HEK293 (cell line): ENCODE results near the gene DGKH.

ENCODE experiments used
- CTCF ChIA-PET: fragments of 350-600 bp; formaldehyde crosslinking; extraction: SDS; loops from one replicate; lab custom pipeline; 2021; ENCODE audit warnings: antibody characterized with exemption; lab: Yijun Ruan, JAX
- POLR2A ChIA-PET: fragments of 300-600 bp; formaldehyde crosslinking; extraction: SDS; loops from one replicate; lab custom pipeline; 2020; ENCODE audit warnings: antibody characterized with exemption, inconsistent platforms; lab: Yijun Ruan, JAX
- H3K27ac ChIP-seq: fragments of 200-500 bp; sonication (Bioruptor generic); 2 replicates; pipeline ENCODE4 v1.5.1; 2014; ENCODE audit warnings: low read depth, low read length, control low read depth, inconsistent platforms; ENCODE audit errors: extremely low read depth
- H3K36me3 ChIP-seq, 2 experiments: fragments of 200-500 bp in 1 of 2; sonication (Bioruptor generic) in 1 of 2; 1 replicate in 1 of 2; 2 replicates in 1 of 2; pipeline ENCODE4 v1.5.1; 2014 to 2017; ENCODE audit warnings: inconsistent platforms in 2 of 2, low read length in 2 of 2; ENCODE audit not compliant: control insufficient read depth in 2 of 2, insufficient read depth in 1 of 2
- H3K4me1 ChIP-seq: fragments of 200-500 bp; sonication (Bioruptor generic); 2 replicates; pipeline ENCODE4 v1.5.1; 2014; ENCODE audit warnings: mild to moderate bottlenecking, low read length, inconsistent platforms; ENCODE audit not compliant: control insufficient read depth, insufficient read depth
- H3K4me3 ChIP-seq: 2 replicates; pipeline ENCODE4 v1.5.1; 2011; ENCODE audit warnings: low read depth, mild to moderate bottlenecking, control low read depth, low read length, moderate library complexity
- H3K9me3 ChIP-seq: fragments of 200-500 bp; sonication (Bioruptor generic); 2 replicates; pipeline ENCODE4 v1.5.1; 2014; ENCODE audit warnings: low read depth, low read length, inconsistent platforms; ENCODE audit not compliant: control insufficient read depth, insufficient read depth
- GFI1B ChIP-seq: fragments of 450-650 bp; formaldehyde crosslinking; IDR thresholded peaks from 2 replicates; pipeline ENCODE4 v1.5.1; 2016; ENCODE audit warnings: missing biosample characterization, missing genetic modification characterization
- GLIS2 ChIP-seq: fragments of 450-650 bp; formaldehyde crosslinking; IDR thresholded peaks from 2 replicates; pipeline ENCODE4 v1.5.1; 2016; ENCODE audit warnings: missing biosample characterization, missing genetic modification characterization
- KLF17 ChIP-seq: fragments of 450-650 bp; formaldehyde crosslinking; IDR thresholded peaks from 2 replicates; pipeline ENCODE4 v1.5.1; 2016; ENCODE audit warnings: missing biosample characterization, missing genetic modification characterization
- KLF8 ChIP-seq: fragments of 450-650 bp; formaldehyde crosslinking; IDR thresholded peaks from 2 replicates; pipeline ENCODE4 v1.5.1; 2016; ENCODE audit warnings: missing biosample characterization, missing genetic modification characterization
- MEIS1 ChIP-seq: sonication (generic); formaldehyde crosslinking; IDR thresholded peaks from 2 replicates; pipeline ENCODE4 v1.8.1; 2022; ENCODE audit warnings: missing genetic modification reagents, mild to moderate bottlenecking, borderline replicate concordance
- PRDM6 ChIP-seq: fragments of 450-650 bp; formaldehyde crosslinking; IDR thresholded peaks from 2 replicates; pipeline ENCODE4 v1.5.1; 2017; ENCODE audit warnings: missing biosample characterization, missing genetic modification characterization
- TSHZ1 ChIP-seq: fragments of 450-650 bp; formaldehyde crosslinking; IDR thresholded peaks from 2 replicates; pipeline ENCODE4 v1.5.1; 2016; ENCODE audit warnings: missing biosample characterization, missing genetic modification characterization, borderline replicate concordance
- ZBTB44 ChIP-seq: fragments of 450-650 bp; IDR thresholded peaks from 2 replicates; pipeline ENCODE4 v1.5.1; 2018; ENCODE audit warnings: missing biosample characterization, mild to moderate bottlenecking, missing genetic modification characterization
- ZFP41 ChIP-seq: fragments of 450-650 bp; formaldehyde crosslinking; IDR thresholded peaks from 2 replicates; pipeline ENCODE4 v1.5.1; 2016; ENCODE audit warnings: missing biosample characterization, missing genetic modification characterization, borderline replicate concordance
- ZNF132 ChIP-seq: fragments of 450-650 bp; formaldehyde crosslinking; IDR thresholded peaks from 2 replicates; pipeline ENCODE4 v1.5.1; 2017; ENCODE audit warnings: missing biosample characterization, missing genetic modification characterization, borderline replicate concordance
- ZNF146 ChIP-seq: fragments of 450-650 bp; formaldehyde crosslinking; IDR thresholded peaks from 2 replicates; pipeline ENCODE4 v1.5.1; 2016; ENCODE audit warnings: missing biosample characterization, missing genetic modification characterization
- ZNF157 ChIP-seq: fragments of 450-650 bp; formaldehyde crosslinking; IDR thresholded peaks from 2 replicates; pipeline ENCODE4 v1.5.1; 2016; ENCODE audit warnings: missing biosample characterization, missing genetic modification characterization
- ZNF202 ChIP-seq: fragments of 450-650 bp; formaldehyde crosslinking; IDR thresholded peaks from 2 replicates; pipeline ENCODE4 v1.5.1; 2016; ENCODE audit warnings: missing biosample characterization, missing genetic modification characterization, borderline replicate concordance
- ZNF280C ChIP-seq: fragments of 450-650 bp; formaldehyde crosslinking; IDR thresholded peaks from 2 replicates; pipeline ENCODE4 v1.5.1; 2016; ENCODE audit warnings: missing biosample characterization, missing genetic modification characterization
- ZNF433 ChIP-seq: fragments of 450-650 bp; formaldehyde crosslinking; IDR thresholded peaks from 2 replicates; pipeline ENCODE4 v1.5.1; 2016; ENCODE audit warnings: missing biosample characterization, missing genetic modification characterization, low read depth
- ZNF48 ChIP-seq: fragments of 450-650 bp; formaldehyde crosslinking; IDR thresholded peaks from 2 replicates; pipeline ENCODE4 v1.5.1; 2016; ENCODE audit warnings: missing biosample characterization, missing genetic modification characterization
- ZNF529 ChIP-seq: fragments of 450-650 bp; formaldehyde crosslinking; IDR thresholded peaks from 2 replicates; pipeline ENCODE4 v1.5.1; 2017; ENCODE audit warnings: missing genetic modification characterization, missing biosample characterization; ENCODE audit not compliant: insufficient replicate concordance
- ZNF623 ChIP-seq: fragments of 450-650 bp; formaldehyde crosslinking; IDR thresholded peaks from 2 replicates; pipeline ENCODE4 v1.5.1; 2016; ENCODE audit warnings: missing biosample characterization, missing genetic modification characterization
- ZSCAN18 ChIP-seq: fragments of 450-650 bp; formaldehyde crosslinking; IDR thresholded peaks from 2 replicates; pipeline ENCODE4 v1.5.1; 2016; ENCODE audit warnings: missing biosample characterization, missing genetic modification characterization
- ZSCAN5A ChIP-seq: fragments of 450-650 bp; formaldehyde crosslinking; IDR thresholded peaks from 2 replicates; pipeline ENCODE4 v1.5.1; 2016; ENCODE audit warnings: missing biosample characterization, missing genetic modification characterization

DGKH gene

GRCh38 chr13:42055500-42056085 lies 7.1 kb downstream of the DGKH start:
- Histone ChIP-seq H3K27ac (no peak overlapping the region), H3K4me3 (no peak overlapping the region), H3K4me1 (no peaks in the 10 kb centered on the region)
- TF ChIP-seq KLF17 (no peak), GFI1B (tag by site-specific recombination) (no peak), PRDM6 (tag by site-specific recombination) (peak; percentile 44)
- TF ChIP-seq, all 188 proteins: peak for 1
- Histone ChIP-seq H3K36me3 (no peaks in the 10 kb centered on the region; a peak in 1 of 3 replicates), H3K9me3 (no peaks in the 10 kb centered on the region)
- ChIA-PET POLR2A (no interaction called here), CTCF (interaction anchor here (0.7 kb wide), 1 partner anchor 15 kb away, joined by 3 read pairs; no protein-coding TSS in a partner anchor)

GRCh38 chr13:42056146-42056545 lies 7.7 kb downstream of the DGKH start:
- Histone ChIP-seq H3K4me1 (no peaks in the 10 kb centered on the region), H3K36me3 (no peaks in the 10 kb centered on the region; a peak in 1 of 3 replicates), H3K4me3 (no peak overlapping the region), H3K9me3 (no peaks in the 10 kb centered on the region), H3K27ac (no peak overlapping the region)
- ChIA-PET CTCF (interaction anchor here (0.7 kb wide), 2 partner anchors 14 to 343 kb away, joined by 3 read pairs; no protein-coding TSS in a partner anchor), POLR2A (no interaction called here)
- no peak for TF ChIP-seq ZSCAN18 (tag by site-specific recombination)
- TF ChIP-seq GFI1B (tag by site-specific recombination), result no peak
- TF ChIP-seq ZNF202 (tag by site-specific recombination), result no peak
- TF ChIP-seq ZNF280C (tag by site-specific recombination), result no peak
- TF ChIP-seq GLIS2 (tag by site-specific recombination), result no peak
- TF ChIP-seq ZSCAN5A (tag by site-specific recombination), result no peak
- TF ChIP-seq ZNF529 (tag by site-specific recombination), result no peak
- TF ChIP-seq MEIS1 (CRISPR knock-in tag), result no peak
- no peak for TF ChIP-seq TSHZ1 (tag by site-specific recombination)
- TF ChIP-seq ZNF48, result no peak
- no peak for TF ChIP-seq ZNF132
- TF ChIP-seq ZNF157 (tag by site-specific recombination), result no peak
- TF ChIP-seq ZNF623, result no peak
- TF ChIP-seq ZNF433 (tag by site-specific recombination), result no peak
- no peak for TF ChIP-seq ZBTB44 (tag by site-specific recombination)
- TF ChIP-seq ZFP41, result no peak
- no peak for TF ChIP-seq KLF8 (tag by site-specific recombination)
- no peak for TF ChIP-seq ZNF146 (tag by site-specific recombination)
